Activated CD4-positive, alpha-beta memory T cell treated with anti-CD3 and anti-CD28 coated beads, Interleukin-2, amount 10 ng/mL, durations not matched to agents 7 days and 5 days (primary cell): ENCODE data around the gene GFOD2. TPM values are rescaled to one million over a fixed set of nuclear protein-coding genes. Genes with fewer than 3 reads are reported as not detected.

Experiments
- CTCF ChIA-PET: fragments of 350-600 bp; sonication (Branson Sonifier 250); formaldehyde crosslinking; loops from one replicate; lab custom pipeline; 2021; ENCODE audit warnings: antibody characterized with exemption, inconsistent platforms; lab: Charles Lee
- POLR2A ChIA-PET: fragments of 350-600 bp; sonication (Branson Sonifier 250); formaldehyde crosslinking; loops from one replicate; lab custom pipeline; 2021; ENCODE audit warnings: antibody characterized with exemption; lab: Charles Lee
- DNase-seq: peaks from one replicate; pipeline ENCODE4 v3.0.0-alpha.2; 2020
- H3K27ac Mint-ChIP-seq: one replicate; pipeline ENCODE4 v1.8.0; 2021; ENCODE audit warnings: mild to moderate bottlenecking, mixed read lengths
- H3K27me3 Mint-ChIP-seq: one replicate; pipeline ENCODE4 v1.8.0; 2021; ENCODE audit warnings: mixed read lengths
- H3K36me3 Mint-ChIP-seq: one replicate; pipeline ENCODE4 v1.8.0; 2021; ENCODE audit warnings: low read depth, mixed read lengths
- H3K4me1 Mint-ChIP-seq: one replicate; pipeline ENCODE4 v1.8.0; 2021; ENCODE audit warnings: mixed read lengths
- H3K4me3 Mint-ChIP-seq: one replicate; pipeline ENCODE4 v1.8.0; 2021; ENCODE audit warnings: mild to moderate bottlenecking, mixed read lengths
- H3K9me3 Mint-ChIP-seq: one replicate; pipeline ENCODE4 v1.8.0; 2021; ENCODE audit warnings: mixed read lengths
- total RNA-seq, 2 experiments: library from RNA; stranded (reverse); gene quantifications; one replicate each; pipeline ENCODE4 v1.2.3, GENCODE V29; 2021

The GFOD2 gene
- total RNA-seq, 2 experiments from 2014 or later, result 13.0 to 14.9 TPM

DNA sequence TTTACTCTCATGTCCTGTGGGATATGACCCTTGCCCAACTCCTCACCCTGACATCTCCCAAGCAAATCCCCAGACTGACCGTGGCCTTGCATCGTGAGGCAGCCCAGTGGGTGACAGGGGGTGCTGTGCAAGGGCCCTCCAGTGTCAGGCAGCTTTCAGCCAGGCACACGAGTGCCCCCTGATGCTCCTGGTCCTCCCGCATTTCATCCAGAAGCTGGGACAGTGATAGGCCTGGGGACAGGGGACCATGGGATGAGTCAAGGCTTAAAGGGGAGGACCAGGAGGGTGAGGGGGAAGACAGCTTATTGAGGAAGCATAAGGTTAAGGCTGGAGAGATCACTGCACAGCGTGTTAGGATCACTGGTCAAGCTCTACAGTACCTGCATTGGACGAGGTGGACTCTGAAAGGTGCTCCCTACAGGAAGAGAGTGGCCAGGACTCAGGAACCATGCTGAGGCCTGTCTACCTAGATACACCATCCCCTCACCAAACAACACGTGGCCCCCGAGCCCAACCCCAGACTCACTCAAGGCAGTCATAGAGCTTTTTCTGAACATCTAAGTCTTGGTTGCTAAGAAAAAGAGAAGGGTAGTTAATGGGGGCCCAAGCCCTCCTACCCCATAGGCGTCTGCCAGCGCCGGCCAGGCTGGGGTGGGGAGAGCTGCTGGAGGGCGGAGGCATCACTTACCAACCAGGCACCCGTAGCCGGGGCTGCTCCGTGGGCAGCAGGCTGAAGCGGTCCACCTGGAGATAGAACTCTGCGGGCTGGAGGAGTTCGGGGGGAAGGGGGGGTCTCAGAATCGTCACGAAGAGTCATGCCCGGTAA lies 60.1 kb downstream of the GFOD2 start:
- ChIA-PET POLR2A (interaction anchor here (0.6 to 6.6 kb wide), 14 partner anchors 8 to 234 kb away, joined by 3 to 109 read pairs (median 7); partner anchors contain the start of genes CARMIL2, CTCF, GFOD2 and PSKH1), CTCF (interaction anchor here (0.5 to 16.7 kb wide), 7 partner anchors 11 to 174 kb away, joined by 3 to 179 read pairs (median 4); partner anchors contain the start of gene CARMIL2)
- no peaks in the 10 kb centered on the region for H3K9me3 Mint-ChIP-seq
- H3K4me1 Mint-ChIP-seq, result peaks cover 32% of the 10 kb centered on the region
- peaks cover 35% of the 10 kb centered on the region for H3K36me3 Mint-ChIP-seq
- peak overlapping the region; percentile 96 for H3K27ac Mint-ChIP-seq
- DNase-seq, result no peak
- H3K4me3 Mint-ChIP-seq, result peak overlapping the region; percentile 89
- no peaks in the 10 kb centered on the region for H3K27me3 Mint-ChIP-seq

DNA sequence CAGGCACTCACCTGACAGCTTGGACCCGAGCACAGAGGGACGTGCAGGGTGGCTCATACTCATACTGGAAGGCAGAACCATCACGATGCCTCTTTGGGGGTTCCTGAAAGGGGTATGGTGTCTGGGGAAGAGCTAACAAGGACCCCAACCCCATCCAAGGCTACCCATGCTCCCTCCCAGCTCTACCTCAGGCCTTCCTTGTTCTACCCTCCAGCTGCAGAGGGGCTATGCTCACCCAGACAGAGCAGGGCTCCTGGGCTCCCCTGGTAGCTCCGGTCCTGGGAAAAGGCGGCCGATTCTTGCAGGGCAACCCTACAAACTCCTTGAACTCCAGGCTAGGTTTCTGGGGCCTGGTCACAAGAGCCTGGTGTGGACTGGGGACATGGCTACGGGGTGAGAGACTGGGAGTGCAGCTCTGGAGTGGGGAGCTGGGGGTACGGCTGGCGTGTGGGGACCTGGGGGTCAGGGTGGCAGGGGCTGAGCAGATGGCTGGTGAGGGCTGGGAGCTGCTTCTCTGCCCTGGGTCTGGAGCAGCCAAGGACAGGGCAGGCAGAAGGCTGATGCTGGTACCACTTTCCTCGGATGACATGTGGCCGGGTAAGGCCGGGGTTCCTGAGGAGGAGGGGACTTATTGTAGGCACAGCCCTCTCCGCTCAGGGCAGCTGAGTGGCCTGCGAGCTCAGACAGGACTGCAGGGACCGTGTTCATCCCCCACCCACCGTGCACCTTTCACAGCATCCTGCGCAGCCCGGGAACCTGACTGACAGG lies 61.2 kb downstream of the GFOD2 start:
- ChIA-PET POLR2A (interaction anchor here (0.9 to 6.6 kb wide), 10 partner anchors 7 to 177 kb away, joined by 3 to 109 read pairs (median 4); partner anchors contain the start of genes ATP6V0D1, CARMIL2, CTCF and GFOD2), CTCF (interaction anchor here (1.2 to 16.7 kb wide), 7 partner anchors 9 to 176 kb away, joined by 3 to 179 read pairs (median 4); partner anchors contain the start of gene CARMIL2)
- Mint-ChIP-seq H3K27ac (no peak overlapping the region), H3K4me1 (peaks cover 31% of the 10 kb centered on the region), H3K4me3 (peak overlapping the region; percentile 89), H3K36me3 (peaks cover 37% of the 10 kb centered on the region), H3K9me3 (no peaks in the 10 kb centered on the region), H3K27me3 (no peaks in the 10 kb centered on the region)
- DNase-seq, result no peak

DNA sequence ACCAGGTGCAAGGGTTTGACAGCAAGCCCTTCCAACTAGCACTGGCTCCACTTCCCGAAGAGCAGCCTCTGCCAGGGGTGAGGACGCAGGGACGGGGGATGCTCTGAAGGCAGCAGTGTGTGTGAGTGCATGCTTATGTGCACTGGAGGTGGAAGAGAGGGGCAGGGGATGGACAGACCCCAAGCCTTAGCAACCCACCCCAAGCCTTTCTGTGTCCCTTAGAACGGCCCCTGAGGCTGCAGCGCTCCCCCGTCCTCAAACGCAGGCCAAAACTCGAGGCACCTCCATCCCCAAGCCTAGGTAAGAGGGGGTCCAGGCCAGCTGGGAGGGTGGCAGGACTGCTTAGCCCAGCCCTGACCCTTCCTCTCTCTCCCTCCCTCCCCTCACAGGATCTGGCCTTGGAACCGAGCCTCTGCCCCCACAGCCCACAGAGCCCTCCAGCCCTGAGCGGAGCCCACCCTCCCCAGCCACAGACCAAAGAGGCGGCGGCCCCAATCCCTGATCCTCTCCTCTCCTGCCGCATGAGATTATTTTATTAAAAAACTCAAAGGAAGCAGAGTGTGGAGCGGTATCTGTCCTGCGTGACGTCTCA lies 62.0 kb downstream of the GFOD2 start:
- H3K27me3 Mint-ChIP-seq, result no peaks in the 10 kb centered on the region
- DNase-seq, result no peak
- H3K4me1 Mint-ChIP-seq, result peaks cover 31% of the 10 kb centered on the region
- POLR2A ChIA-PET, result interaction anchor here (1.3 to 6.6 kb wide), 5 partner anchors 10 to 176 kb away, joined by 3 to 109 read pairs (median 5); partner anchors contain the start of genes ATP6V0D1, CARMIL2 and CTCF
- no peak overlapping the region for H3K4me3 Mint-ChIP-seq
- CTCF ChIA-PET, result interaction anchor here (1.3 to 16.7 kb wide), 4 partner anchors 13 to 176 kb away, joined by 3 to 179 read pairs (median 36); partner anchors contain the start of gene CARMIL2
- peaks cover 40% of the 10 kb centered on the region for H3K36me3 Mint-ChIP-seq
- no peak overlapping the region for H3K27ac Mint-ChIP-seq
- H3K9me3 Mint-ChIP-seq, result no peaks in the 10 kb centered on the region

DNA sequence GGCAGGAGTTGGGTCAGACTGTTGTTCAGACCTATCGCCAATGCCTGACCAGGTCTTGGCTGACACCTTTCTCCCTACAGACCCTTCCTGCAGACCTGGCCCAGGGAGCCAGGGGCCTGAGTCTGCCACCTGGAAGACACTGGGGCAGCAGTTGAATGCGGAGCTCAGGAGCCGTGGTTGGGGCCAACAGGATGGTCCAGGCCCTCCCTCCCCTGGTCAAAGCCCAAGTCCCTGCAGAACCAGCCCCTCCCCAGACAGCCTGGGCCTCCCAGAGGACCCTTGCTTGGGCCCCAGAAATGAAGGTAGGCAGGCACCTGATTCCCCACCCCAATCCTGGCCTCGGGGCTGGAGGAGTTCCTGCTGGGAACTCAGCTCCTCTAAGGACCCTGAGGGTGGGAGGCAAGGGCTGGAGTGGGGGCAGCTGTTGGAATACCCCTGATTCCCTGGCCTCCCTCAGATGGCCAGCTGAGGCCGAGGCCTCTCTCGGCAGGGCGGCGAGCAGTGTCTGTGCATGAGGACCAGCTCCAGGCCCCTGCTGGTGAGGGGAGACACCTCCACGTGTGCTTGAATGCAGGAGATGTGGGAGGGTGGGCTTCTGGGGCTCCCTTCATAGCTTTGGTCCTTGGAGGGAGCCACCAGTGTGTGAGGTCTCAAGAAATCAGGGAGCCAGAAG lies 62.6 kb downstream of the GFOD2 start:
- Mint-ChIP-seq H3K4me1 (peaks cover 28% of the 10 kb centered on the region), H3K27ac (no peak overlapping the region)
- POLR2A ChIA-PET, result interaction anchor here (1.5 to 6.6 kb wide), 3 partner anchors 10 to 175 kb away, joined by 3 to 109 read pairs (median 71); partner anchors contain the start of genes ATP6V0D1, CARMIL2 and CTCF

DNA sequence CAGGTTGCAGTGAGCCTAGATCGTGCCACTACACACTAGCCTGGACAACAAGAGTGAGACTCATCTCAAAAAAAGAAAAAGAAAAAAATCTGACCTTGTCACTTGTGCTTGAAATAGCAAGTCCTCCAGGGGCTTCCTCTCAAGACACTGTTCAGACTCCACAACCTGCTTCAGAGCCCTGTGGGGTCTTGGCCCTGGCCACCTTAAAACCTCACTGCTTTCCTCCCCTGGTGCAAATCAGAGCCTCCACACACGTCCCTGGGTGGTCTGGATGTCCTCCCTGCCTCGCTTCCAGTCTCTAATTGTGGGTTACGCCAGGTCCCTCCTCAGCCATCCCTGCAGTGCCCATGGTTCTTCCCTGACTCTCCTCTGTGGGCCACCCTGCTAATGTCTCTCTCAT lies 63.8 kb downstream of the GFOD2 start:
- POLR2A ChIA-PET, result interaction anchor here (6.0 to 6.6 kb wide), 2 partner anchors 9 to 93 kb away, joined by 71 to 109 read pairs; partner anchors contain the start of genes CARMIL2 and CTCF
- Mint-ChIP-seq H3K27ac (peak overlapping the region; percentile 5), H3K4me3 (no peak overlapping the region), H3K4me1 (peaks cover 26% of the 10 kb centered on the region), H3K36me3 (peaks cover 54% of the 10 kb centered on the region), H3K9me3 (no peaks in the 10 kb centered on the region), H3K27me3 (no peaks in the 10 kb centered on the region)
- no peak for DNase-seq
- CTCF ChIA-PET, result no interaction called here

More for the DNA sequence above, 62.6 kb downstream of the GFOD2 start:
- Mint-ChIP-seq H3K9me3 (no peaks in the 10 kb centered on the region), H3K27me3 (no peaks in the 10 kb centered on the region), H3K4me3 (no peak overlapping the region), H3K36me3 (peaks cover 46% of the 10 kb centered on the region)
- CTCF ChIA-PET, result no interaction called here
- DNase-seq, result no peak

DNA sequence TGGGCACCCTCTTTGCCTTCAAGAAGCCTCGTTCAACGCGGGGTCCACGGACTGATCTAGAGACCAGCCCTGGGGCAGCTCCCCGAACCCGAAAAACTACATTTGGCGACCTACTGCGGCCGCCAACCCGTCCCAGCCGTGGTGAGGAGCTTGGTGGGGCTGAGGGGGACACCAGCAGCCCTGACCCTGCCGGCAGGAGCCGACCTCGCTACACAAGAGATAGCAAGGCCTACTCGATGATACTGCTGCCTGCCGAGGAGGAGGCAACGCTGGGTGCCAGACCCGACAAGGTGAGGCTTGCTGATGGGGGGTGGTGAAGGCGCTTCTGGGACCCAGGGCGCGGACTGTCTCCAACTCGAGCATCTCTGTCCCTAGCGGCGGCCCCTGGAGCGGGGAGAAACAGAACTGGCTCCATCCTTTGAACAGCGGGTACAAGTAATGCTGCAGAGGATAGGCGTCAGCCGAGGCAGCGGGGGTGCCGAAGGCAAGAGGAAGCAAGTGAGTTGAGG lies 64.7 kb downstream of the GFOD2 start:
- Mint-ChIP-seq H3K4me1 (peaks cover 24% of the 10 kb centered on the region), H3K27me3 (no peaks in the 10 kb centered on the region), H3K4me3 (no peak overlapping the region), H3K9me3 (no peaks in the 10 kb centered on the region), H3K36me3 (peaks cover 58% of the 10 kb centered on the region), H3K27ac (no peak overlapping the region)
- POLR2A ChIA-PET, result no interaction called here
- no peak for DNase-seq
- CTCF ChIA-PET, result no interaction called here

DNA sequence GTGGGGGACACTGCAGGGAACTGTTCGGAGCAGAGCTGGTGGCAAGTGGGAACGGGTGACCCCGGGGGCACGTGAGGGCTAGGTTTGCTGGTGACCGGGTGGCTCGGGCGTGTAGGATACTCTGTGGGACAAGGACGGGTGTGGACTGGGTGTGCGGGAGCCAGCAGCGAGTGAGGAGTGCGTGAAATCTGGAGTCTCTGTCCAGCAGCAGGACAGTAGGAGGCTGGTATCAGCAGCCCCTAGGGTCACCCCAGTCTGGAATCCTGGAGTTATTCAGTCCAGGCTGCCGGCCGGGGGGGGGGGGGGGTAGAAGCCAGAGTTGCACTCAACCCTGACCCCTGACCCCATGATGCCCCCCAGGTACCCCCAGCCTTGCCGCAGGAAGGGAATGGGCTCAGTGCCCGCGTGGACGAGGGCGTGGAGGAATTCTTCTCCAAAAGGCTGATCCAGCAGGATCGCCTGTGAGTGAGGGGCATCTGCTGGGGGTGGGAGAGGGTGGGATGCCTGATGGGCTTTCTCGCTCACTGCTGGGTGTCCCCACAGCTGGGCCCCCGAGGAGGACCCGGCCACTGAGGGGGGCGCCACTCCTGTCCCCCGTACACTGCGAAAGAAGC lies 65.2 kb downstream of the GFOD2 start:
- peaks cover 59% of the 10 kb centered on the region for H3K36me3 Mint-ChIP-seq

DNA sequence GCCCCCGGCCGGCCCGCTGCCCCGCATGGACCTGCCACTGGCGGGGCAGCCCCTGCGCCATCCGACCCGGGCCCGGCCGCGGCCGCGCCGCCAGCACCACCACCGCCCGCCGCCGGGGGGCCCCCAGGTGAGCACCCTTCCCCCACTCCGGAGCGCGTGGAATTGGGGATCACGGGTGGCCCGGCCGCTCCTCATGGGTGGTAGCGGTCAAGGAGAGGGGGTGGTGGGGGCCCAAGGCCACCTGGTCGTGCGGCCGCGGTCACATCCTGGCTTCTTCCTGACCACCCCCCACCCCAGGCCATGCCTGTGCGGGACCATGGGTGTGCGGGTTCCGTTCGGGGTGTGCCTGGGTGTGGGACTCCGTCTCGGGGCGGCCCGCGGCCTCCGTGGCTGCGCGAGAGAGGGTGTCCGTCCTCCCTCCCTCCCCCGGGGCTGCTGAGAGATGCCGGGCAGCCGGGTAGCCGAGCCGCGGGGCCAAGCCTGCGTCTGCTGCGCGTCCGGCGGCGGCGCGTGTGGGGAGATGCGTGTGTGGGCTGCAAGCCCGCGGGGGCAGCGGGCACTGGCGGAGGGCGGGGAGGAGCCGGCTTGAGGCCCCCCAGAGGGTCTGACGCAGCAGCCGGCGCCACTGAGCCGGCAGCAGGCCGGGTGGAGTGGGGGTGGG lies 65.9 kb downstream of the GFOD2 start:
- DNase-seq, result no peak
- H3K9me3 Mint-ChIP-seq, result no peaks in the 10 kb centered on the region
- no peak overlapping the region for H3K4me3 Mint-ChIP-seq
- H3K36me3 Mint-ChIP-seq, result peaks cover 63% of the 10 kb centered on the region
- ChIA-PET POLR2A (interaction anchor here (0.7 kb wide), 1 partner anchor 90 kb away, joined by 3 read pairs; no protein-coding TSS in a partner anchor), CTCF (no interaction called here)
- H3K27ac Mint-ChIP-seq, result no peak overlapping the region
- H3K27me3 Mint-ChIP-seq, result no peaks in the 10 kb centered on the region
- peaks cover 15% of the 10 kb centered on the region for H3K4me1 Mint-ChIP-seq

More for the DNA sequence above, 65.2 kb downstream of the GFOD2 start:
- peak overlapping the region; percentile 40 for H3K27ac Mint-ChIP-seq
- H3K27me3 Mint-ChIP-seq, result no peaks in the 10 kb centered on the region
- DNase-seq, result no peak
- no peaks in the 10 kb centered on the region for H3K9me3 Mint-ChIP-seq
- CTCF ChIA-PET, result no interaction called here
- peaks cover 20% of the 10 kb centered on the region for H3K4me1 Mint-ChIP-seq
- POLR2A ChIA-PET, result no interaction called here
- no peak overlapping the region for H3K4me3 Mint-ChIP-seq

DNA sequence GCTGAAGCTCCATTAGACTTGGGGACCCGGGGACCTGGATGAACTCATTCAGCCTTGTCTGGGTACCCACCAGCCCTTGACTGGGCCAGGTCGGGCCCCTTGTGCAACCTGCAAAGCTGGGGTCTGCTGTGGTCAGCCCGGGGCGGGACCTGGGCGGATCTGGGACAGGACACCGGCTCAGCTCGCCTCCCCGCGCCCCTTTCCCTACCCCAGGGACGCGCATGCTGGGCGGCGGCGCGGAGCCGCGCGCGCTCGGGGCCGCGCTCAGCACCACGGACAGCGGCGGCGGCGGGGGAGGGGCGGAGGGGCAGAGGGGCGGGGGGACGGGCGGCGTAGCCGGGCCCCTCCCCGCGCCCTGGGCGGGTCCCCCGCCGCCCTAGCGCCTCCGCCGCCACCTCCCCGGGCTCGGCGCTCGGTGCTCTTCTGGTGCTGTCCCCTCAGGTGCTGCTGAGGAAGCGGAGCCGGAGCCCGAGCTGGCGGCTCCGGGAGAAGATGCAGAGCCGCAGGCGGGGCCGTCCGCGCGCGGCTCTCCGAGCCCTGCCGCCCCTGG lies 66.5 kb downstream of the GFOD2 start:
- H3K27ac Mint-ChIP-seq, result no peak overlapping the region
- no peaks in the 10 kb centered on the region for H3K27me3 Mint-ChIP-seq
- POLR2A ChIA-PET, result interaction anchor here (0.7 kb wide), 1 partner anchor 90 kb away, joined by 3 read pairs; no protein-coding TSS in a partner anchor
- no peak overlapping the region for H3K4me3 Mint-ChIP-seq
- H3K4me1 Mint-ChIP-seq, result peaks cover 10% of the 10 kb centered on the region
- peaks cover 59% of the 10 kb centered on the region for H3K36me3 Mint-ChIP-seq
- no peak for DNase-seq
- CTCF ChIA-PET, result interaction anchor here (2.5 kb wide), 1 partner anchor 132 kb away, joined by 11 read pairs; no protein-coding TSS in a partner anchor
- no peaks in the 10 kb centered on the region for H3K9me3 Mint-ChIP-seq

DNA sequence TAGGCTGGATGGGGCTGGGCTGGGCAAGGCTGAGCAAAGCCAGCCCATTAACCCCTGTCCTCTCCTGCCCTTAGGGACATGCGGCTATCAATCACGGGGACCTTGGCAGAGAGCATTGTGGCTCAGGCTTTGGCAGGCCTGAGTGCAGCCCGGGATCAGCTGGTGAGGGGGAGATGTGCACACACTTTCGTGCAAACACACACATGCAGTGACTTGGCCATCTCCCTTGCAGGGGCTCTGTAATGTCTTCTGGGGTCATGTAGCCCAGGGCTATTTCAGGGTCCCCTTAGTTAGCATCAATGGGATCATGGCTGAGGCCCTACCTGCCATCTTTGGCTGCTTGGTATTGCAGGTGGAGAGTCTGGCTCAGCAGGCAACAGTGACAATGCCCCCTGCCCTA lies 67.3 kb downstream of the GFOD2 start:
- Mint-ChIP-seq H3K27me3 (no peaks in the 10 kb centered on the region), H3K4me1 (peaks cover 14% of the 10 kb centered on the region), H3K27ac (no peak overlapping the region), H3K9me3 (no peaks in the 10 kb centered on the region), H3K4me3 (no peak overlapping the region), H3K36me3 (peaks cover 61% of the 10 kb centered on the region)
- DNase-seq, result no peak
- POLR2A ChIA-PET, result interaction anchor here (2.4 kb wide), 1 partner anchor 8 kb away, joined by 16 read pairs; the partner anchor contains the start of genes ACD and PARD6A
- CTCF ChIA-PET, result interaction anchor here (1.0 to 2.5 kb wide), 2 partner anchors 89 to 131 kb away, joined by 3 to 11 read pairs; no protein-coding TSS in a partner anchor
